H9 (cell line): ENCODE results near the gene SYNPO2. TPM values are rescaled to one million over a fixed set of nuclear protein-coding genes. Genes with fewer than 3 reads are reported as not detected.
A peak's percentile ranks its signal among the peaks of the same experiment; 100 is the strongest.

Experiments
- DNase-seq: peaks from one replicate; pipeline ENCODE4 v3.0.0-alpha.2; 2017
- H2AFZ ChIP-seq: one replicate; pipeline ENCODE4 v1.6.1; 2013; ENCODE audit warnings: mild to moderate bottlenecking, low read length, control low read depth, moderate library complexity
- H2AK5ac ChIP-seq: 2 replicates; pipeline ENCODE4 v1.6.1; 2013; ENCODE audit warnings: low read length, control low read depth, mixed read lengths; ENCODE audit not compliant: insufficient read length
- H2BK120ac ChIP-seq: one replicate; pipeline ENCODE4 v1.6.1; 2013; ENCODE audit warnings: low read depth, mild to moderate bottlenecking, low read length, control low read depth, inconsistent platforms; ENCODE audit not compliant: poor library complexity, severe bottlenecking
- H2BK12ac ChIP-seq: 2 replicates; pipeline ENCODE4 v1.6.1; 2013; ENCODE audit warnings: low read length, control low read depth, mixed read lengths, low read depth; ENCODE audit not compliant: insufficient read length
- H2BK15ac ChIP-seq: 2 replicates; pipeline ENCODE4 v1.6.1; 2013; ENCODE audit warnings: low read depth, low read length, control low read depth
- H2BK20ac ChIP-seq: one replicate; pipeline ENCODE4 v1.6.1; 2013; ENCODE audit warnings: low read depth, mild to moderate bottlenecking, low read length, control low read depth, inconsistent platforms; ENCODE audit not compliant: poor library complexity, severe bottlenecking
- H2BK5ac ChIP-seq: 2 replicates; pipeline ENCODE4 v1.6.1; 2013; ENCODE audit warnings: low read length, control low read depth, mixed read lengths; ENCODE audit not compliant: insufficient read length
- H3K14ac ChIP-seq: 2 replicates; pipeline ENCODE4 v1.6.1; 2013; ENCODE audit warnings: low read length, control low read depth; ENCODE audit not compliant: insufficient read depth
- H3K18ac ChIP-seq: 2 replicates; pipeline ENCODE4 v1.6.1; 2013; ENCODE audit warnings: low read depth, mild to moderate bottlenecking, mixed read lengths, low read length, control low read depth; ENCODE audit not compliant: insufficient read length
- H3K23ac ChIP-seq: 2 replicates; pipeline ENCODE4 v1.6.1; 2013; ENCODE audit warnings: low read length, control low read depth, mixed read lengths, low read depth; ENCODE audit not compliant: insufficient read length
- H3K23me2 ChIP-seq: 2 replicates; pipeline ENCODE4 v1.6.1; 2013; ENCODE audit warnings: low read depth, mild to moderate bottlenecking, mixed read lengths, low read length, control low read depth; ENCODE audit not compliant: insufficient read length, poor library complexity, severe bottlenecking
- H3K27ac ChIP-seq: 2 replicates; pipeline ENCODE4 v1.5.1; 2013; ENCODE audit warnings: low read length, control low read depth, mixed read lengths, low read depth; ENCODE audit not compliant: insufficient read length
- H3K27me3 ChIP-seq: 2 replicates; pipeline ENCODE4 v1.6.1; 2013; ENCODE audit warnings: low read length, control low read depth, inconsistent platforms; ENCODE audit not compliant: insufficient read depth
- H3K4ac ChIP-seq: 2 replicates; pipeline ENCODE4 v1.6.1; 2013; ENCODE audit warnings: low read depth, mild to moderate bottlenecking, control low read depth, inconsistent platforms, low read length, moderate library complexity
- H3K4me1 ChIP-seq: 2 replicates; pipeline ENCODE4 v1.6.1; 2013; ENCODE audit warnings: low read length, control low read depth, inconsistent platforms; ENCODE audit not compliant: insufficient read depth
- H3K4me2 ChIP-seq: 2 replicates; pipeline ENCODE4 v1.6.1; 2013; ENCODE audit warnings: low read length, control low read depth, mixed read lengths; ENCODE audit not compliant: insufficient read length, insufficient read depth
- H3K56ac ChIP-seq: 2 replicates; pipeline ENCODE4 v1.6.1; 2013; ENCODE audit warnings: low read depth, mild to moderate bottlenecking, mixed read lengths, low read length, control low read depth; ENCODE audit not compliant: insufficient read length
- H3K79me1 ChIP-seq: 2 replicates; pipeline ENCODE4 v1.6.1; 2013; ENCODE audit warnings: low read depth, mild to moderate bottlenecking, moderate library complexity, low read length, control low read depth, inconsistent platforms; ENCODE audit not compliant: insufficient read depth, poor library complexity, severe bottlenecking
- H3K79me2 ChIP-seq: 2 replicates; pipeline ENCODE4 v1.6.1; 2013; ENCODE audit warnings: low read length, control low read depth, inconsistent platforms; ENCODE audit not compliant: insufficient read depth
- H3K9ac ChIP-seq: 2 replicates; pipeline ENCODE4 v1.6.1; 2013; ENCODE audit warnings: low read length, control low read depth, mixed read lengths; ENCODE audit not compliant: insufficient read length; ENCODE audit errors: extremely low read depth
- H3K9me3 ChIP-seq: one replicate; pipeline ENCODE4 v1.6.1; 2013; ENCODE audit warnings: low read depth, low read length, inconsistent platforms; ENCODE audit not compliant: control insufficient read depth
- H3T11ph ChIP-seq: one replicate; pipeline ENCODE4 v1.6.1; 2013; ENCODE audit warnings: mild to moderate bottlenecking, low read length, control low read depth, inconsistent platforms
- H4K20me1 ChIP-seq: one replicate; pipeline ENCODE4 v1.6.1; 2013; ENCODE audit not compliant: control insufficient read depth, insufficient read length, insufficient read depth
- H4K5ac ChIP-seq: 2 replicates; pipeline ENCODE4 v1.6.1; 2013; ENCODE audit warnings: low read depth, mild to moderate bottlenecking, mixed read lengths, low read length, control low read depth; ENCODE audit not compliant: insufficient read length
- H4K8ac ChIP-seq: replicated peaks from 2 replicates; pipeline ENCODE4 v1.6.1; 2013; ENCODE audit warnings: low read length, control low read depth, mixed read lengths, low read depth; ENCODE audit not compliant: insufficient read length
- H4K91ac ChIP-seq: 2 replicates; pipeline ENCODE4 v1.6.1; 2013; ENCODE audit warnings: low read depth, mild to moderate bottlenecking, moderate library complexity, mixed read lengths, low read length, control low read depth; ENCODE audit not compliant: insufficient read length
- H3K27ac Mint-ChIP-seq, 3 experiments: 2 replicates in 2 of 3; 3 replicates in 1 of 3; pipeline ENCODE4 v1.8.0; 2020 to 2021; ENCODE audit warnings: mixed read lengths in 3 of 3, mild to moderate bottlenecking in 1 of 3, moderate library complexity in 1 of 3
- H3K27me3 Mint-ChIP-seq: 2 replicates; pipeline ENCODE4 v1.8.0; 2021; ENCODE audit warnings: low read depth, mild to moderate bottlenecking, moderate library complexity, mixed read lengths
- H3K36me3 Mint-ChIP-seq, 3 experiments: 2 replicates in 2 of 3; 3 replicates in 1 of 3; pipeline ENCODE4 v1.8.0; 2020 to 2021; ENCODE audit warnings: low read depth in 3 of 3, mixed read lengths in 3 of 3; ENCODE audit not compliant: insufficient read depth in 1 of 3
- H3K4me1 Mint-ChIP-seq, 2 experiments: 2 replicates each; pipeline ENCODE4 v1.8.0; 2020; ENCODE audit warnings: mixed read lengths in 2 of 2
- H3K4me3 Mint-ChIP-seq, 2 experiments: 2 replicates in 1 of 2; 3 replicates in 1 of 2; pipeline ENCODE4 v1.8.0; 2020 to 2021; ENCODE audit warnings: mild to moderate bottlenecking in 2 of 2, mixed read lengths in 2 of 2, moderate library complexity in 1 of 2
- H3K9me3 Mint-ChIP-seq, 2 experiments: 2 replicates in 1 of 2; 3 replicates in 1 of 2; pipeline ENCODE4 v1.8.0; 2020; ENCODE audit warnings: mild to moderate bottlenecking in 2 of 2, mixed read lengths in 2 of 2, moderate library complexity in 1 of 2
- WGBS: extraction: QIAGEN DNeasy Blood & Tissue Kit; methylation state at CpG from one replicate; pipeline ENCODE4 v1.1.7; 2013; ENCODE audit warnings: missing lambda C conversion rate, low lambda C conversion rate, mixed read lengths; ENCODE audit not compliant: insufficient read length; ENCODE audit errors: extremely low coverage; 5-methylcytosine and 5-hydroxymethylcytosine counted together
- total RNA-seq: library from RNA; stranded (reverse); gene quantifications from 2 replicates; pipeline ENCODE4 v1.2.1, GENCODE V29; 2021
- TF ChIP-seq, protein P1 (sequence below): fragments of 200-600 bp; sonication (generic); conservative IDR thresholded peaks from 3 replicates; pipeline ENCODE4 v1.8.0; 2021; ENCODE audit warnings: antibody characterized with exemption, mild to moderate bottlenecking

The SYNPO2 gene
- total RNA-seq, 1 experiment from 2014 or later, result 1.1 TPM

DNA sequence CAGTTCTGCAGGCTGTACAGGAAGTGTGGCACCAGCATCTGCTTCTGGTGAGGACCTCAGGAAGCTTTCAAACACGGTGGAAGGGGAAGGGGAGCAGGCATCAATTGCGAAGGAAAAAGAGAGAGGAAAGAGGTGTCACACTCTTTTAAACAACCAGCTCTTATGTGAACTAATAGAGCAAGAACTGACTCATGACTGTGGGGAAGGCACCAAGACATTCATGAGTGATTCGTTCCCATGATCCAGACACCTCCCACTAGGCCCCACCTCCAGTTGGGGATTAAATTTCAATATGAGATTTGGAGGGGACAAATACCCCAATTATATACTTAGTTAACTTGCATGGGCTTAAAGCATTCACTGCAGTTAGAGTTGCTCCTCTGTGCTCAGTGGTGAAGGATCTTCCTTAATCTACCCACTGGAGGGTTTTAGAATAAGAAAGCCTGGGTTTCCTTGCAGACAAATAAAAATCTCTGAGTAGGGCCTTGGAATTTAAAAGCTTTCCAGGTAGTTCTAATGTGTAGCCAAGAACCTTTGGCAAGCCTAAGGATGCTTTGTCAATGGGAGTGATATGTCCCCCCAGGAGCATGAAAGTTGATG, 60.0 kb downstream of the SYNPO2 start:
- H4K91ac ChIP-seq, result no peak overlapping the region
- no peak overlapping the region for H2BK12ac ChIP-seq
- no peak overlapping the region for H3K23ac ChIP-seq
- H3K9me3 Mint-ChIP-seq, result no peaks in the 10 kb centered on the region
- no CpG with 5 or more reads among the region's 3 CpGs for WGBS
- H3K79me2 ChIP-seq, result no peaks in the 10 kb centered on the region
- no peaks in the 10 kb centered on the region for H3K9me3 ChIP-seq
- H4K5ac ChIP-seq, result no peak overlapping the region
- no peak overlapping the region for H2BK20ac ChIP-seq
- no peaks in the 10 kb centered on the region; the same call in 1 of the 2 replicates for H3K4me1 ChIP-seq
- no peaks in the 10 kb centered on the region for H3K27me3 ChIP-seq
- no peak overlapping the region for H3K27ac ChIP-seq
- H3K4me3 Mint-ChIP-seq, result peak overlapping the region in 1 of 2 experiments; percentile 16; a peak in 1 of 5 replicates
- peaks cover 10 to 13% of the 10 kb centered on the region in 2 experiments for H3K4me1 Mint-ChIP-seq
- H3K79me1 ChIP-seq, result no peaks in the 10 kb centered on the region
- H4K20me1 ChIP-seq, result no peaks in the 10 kb centered on the region
- H3K18ac ChIP-seq, result no peak overlapping the region
- TF ChIP-seq, protein P1, sequence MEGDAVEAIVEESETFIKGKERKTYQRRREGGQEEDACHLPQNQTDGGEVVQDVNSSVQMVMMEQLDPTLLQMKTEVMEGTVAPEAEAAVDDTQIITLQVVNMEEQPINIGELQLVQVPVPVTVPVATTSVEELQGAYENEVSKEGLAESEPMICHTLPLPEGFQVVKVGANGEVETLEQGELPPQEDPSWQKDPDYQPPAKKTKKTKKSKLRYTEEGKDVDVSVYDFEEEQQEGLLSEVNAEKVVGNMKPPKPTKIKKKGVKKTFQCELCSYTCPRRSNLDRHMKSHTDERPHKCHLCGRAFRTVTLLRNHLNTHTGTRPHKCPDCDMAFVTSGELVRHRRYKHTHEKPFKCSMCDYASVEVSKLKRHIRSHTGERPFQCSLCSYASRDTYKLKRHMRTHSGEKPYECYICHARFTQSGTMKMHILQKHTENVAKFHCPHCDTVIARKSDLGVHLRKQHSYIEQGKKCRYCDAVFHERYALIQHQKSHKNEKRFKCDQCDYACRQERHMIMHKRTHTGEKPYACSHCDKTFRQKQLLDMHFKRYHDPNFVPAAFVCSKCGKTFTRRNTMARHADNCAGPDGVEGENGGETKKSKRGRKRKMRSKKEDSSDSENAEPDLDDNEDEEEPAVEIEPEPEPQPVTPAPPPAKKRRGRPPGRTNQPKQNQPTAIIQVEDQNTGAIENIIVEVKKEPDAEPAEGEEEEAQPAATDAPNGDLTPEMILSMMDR, result no peak
- no peaks in the 10 kb centered on the region for H3K27me3 Mint-ChIP-seq
- no peak overlapping the region for H3K9ac ChIP-seq
- no peaks in the 10 kb centered on the region for H3K23me2 ChIP-seq
- H3T11ph ChIP-seq, result no peak overlapping the region
- H3K36me3 Mint-ChIP-seq, result no peaks in the 10 kb centered on the region
- no peak overlapping the region for H2BK5ac ChIP-seq
- no peak overlapping the region for H3K4ac ChIP-seq
- DNase-seq, result no peak
- no peak overlapping the region for H3K56ac ChIP-seq
- no peak overlapping the region for H2AFZ ChIP-seq
- no peak overlapping the region for H2BK120ac ChIP-seq
- no peak overlapping the region for H3K4me2 ChIP-seq
- no peak overlapping the region for H2BK15ac ChIP-seq
- peak overlapping the region; percentile 58 to 82 (median 82); a peak in 5 of 7 replicates for H3K27ac Mint-ChIP-seq
- no peak overlapping the region for H3K14ac ChIP-seq
- no peak overlapping the region for H2AK5ac ChIP-seq
- H4K8ac ChIP-seq, result no peak overlapping the region
